Stimulated activated CD4-positive, alpha-beta T cell treated with anti-CD3 and anti-CD28 coated beads, Interleukin-15, amount 100 ng/mL, for 1 hour (primary cell): Measurements from ENCODE around the gene FAM229B.
"Not testable (repeated sequence)": the region's sequence is repeated elsewhere in the genome, so short reads cannot be mapped to it uniquely, and the experiment has no call there.

Source experiments
- DNase-seq, 2 donors: peaks; one replicate each; pipeline ENCODE4 v3.0.0-alpha.2; 2020; ENCODE audit warnings: low read depth in 1 of 2, low spot score in 1 of 2

FAM229B gene, protein sequence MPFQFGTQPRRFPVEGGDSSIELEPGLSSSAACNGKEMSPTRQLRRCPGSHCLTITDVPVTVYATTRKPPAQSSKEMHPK

DNA sequence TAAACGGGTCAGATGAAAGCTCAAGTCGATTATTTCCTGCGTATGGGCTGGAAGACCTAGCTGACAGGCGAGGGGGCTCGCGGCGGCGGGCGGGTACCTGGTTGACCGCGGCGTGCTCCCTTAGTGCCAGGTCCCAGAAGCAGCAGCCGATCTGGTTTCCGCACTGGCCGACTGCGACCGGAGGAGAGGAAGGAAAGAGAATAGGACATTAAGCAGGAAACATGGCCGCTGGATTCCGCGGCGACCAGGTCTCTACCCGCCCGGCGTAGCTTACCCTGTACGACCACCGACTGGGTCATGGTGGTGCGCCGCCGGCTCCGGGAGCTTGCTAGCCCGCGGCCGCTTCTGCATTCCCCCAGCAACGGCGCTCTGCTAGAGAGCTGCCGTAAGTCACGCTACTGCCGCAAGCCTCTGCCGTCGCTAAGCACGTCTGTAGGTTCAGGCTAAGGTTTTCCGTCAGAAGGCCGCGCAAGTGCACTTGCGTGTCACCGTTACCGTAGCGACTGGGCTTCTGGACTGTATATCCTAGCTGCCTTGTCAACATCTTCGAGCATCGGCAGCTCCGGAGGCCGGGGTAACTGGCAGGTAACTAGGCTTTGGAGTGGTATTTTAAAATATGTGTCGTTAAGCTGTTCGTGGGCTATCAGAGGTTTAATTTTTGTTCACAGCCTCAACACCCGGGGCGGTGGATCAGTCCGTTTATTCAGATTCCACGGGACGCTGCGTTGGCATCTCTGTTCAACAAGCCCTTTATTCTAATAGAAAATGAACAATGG is at the start of gene FAM229B, which contains the start of gene TUBE1:
TSS of gene FAM229B (plus strand) at position 456 of the 776 bp plus-strand sequence. CDS start 11,693 bp downstream, outside the sequence.
TSS of gene TUBE1 (minus strand) at position 347 of the 776 bp plus-strand sequence. CDS start at position 299, 48 bp downstream.
- DNase-seq = peak; percentile 72

DNA sequence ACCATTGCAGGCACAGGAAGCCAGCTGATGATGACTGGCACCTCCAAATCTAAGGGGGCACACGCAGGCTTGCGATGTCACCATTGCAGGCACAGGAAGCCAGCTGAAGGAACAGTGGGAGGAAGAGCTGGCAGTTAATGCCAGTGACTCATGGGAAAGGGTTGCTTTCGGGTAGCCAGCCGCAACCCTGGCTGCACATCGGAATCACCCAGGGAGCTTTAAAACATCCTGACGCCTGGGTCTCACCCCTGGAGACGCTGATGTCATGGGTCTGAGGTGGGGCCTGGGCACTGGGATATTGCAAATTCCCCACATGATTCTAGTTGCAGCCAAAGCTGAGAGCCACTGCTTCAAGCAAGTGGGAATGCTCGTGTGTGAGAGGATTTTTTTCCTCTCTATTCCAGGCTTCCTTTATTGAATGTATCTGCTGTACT is 49.6 kb upstream of the FAM229B start:
- DNase-seq = no peak

DNA sequence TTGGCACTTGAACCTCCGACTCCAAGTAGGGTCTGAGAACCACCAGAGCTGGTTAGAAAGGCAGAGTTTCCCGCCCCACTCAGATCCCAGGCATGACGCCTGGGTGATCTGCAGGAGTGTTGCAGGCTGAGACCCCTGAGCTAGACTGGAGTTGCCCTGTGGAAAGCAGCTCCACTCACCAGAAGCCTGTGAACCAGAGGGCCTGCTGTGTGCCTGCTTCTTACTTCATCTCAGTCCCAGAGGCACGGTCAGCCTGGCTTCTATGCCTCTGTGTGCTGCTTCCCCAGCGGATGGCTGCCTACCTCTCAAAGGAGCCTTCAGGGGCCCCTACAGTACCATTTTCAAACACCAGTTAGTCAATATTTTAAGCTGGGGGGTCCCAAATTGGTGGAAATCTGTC is 49.1 kb upstream of the FAM229B start:
- DNase-seq = no peak

DNA sequence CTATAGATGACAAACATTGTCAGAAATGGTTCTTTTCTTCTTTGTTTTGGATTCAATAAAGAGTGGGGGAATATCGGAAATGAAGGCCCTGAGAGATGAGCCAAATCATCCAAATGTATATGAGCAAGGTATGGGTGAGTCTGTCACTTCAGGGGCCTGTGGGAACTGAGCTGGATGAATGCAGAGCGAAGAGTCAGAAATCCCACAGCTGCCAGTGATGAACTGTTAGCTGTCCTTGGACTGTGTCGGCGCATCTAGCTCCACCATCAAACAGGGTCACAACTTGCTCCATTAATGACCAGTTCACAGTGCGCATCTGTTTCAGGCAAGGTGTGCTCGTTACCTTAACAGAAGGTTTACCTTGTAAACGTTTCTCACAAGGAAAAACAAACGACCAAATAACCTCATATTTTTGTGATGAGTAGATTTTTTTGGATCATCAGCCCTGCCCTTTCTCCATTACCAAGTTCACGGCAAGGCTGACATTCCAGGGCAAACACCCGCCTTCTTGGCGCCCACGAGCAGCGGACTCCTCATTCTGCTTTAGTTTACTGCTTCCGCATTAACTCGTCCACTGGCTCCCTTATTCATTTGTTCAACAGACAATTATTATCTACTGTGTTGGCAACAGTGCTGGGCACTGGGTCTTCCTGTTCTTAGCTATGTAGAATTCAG is 48.5 kb upstream of the FAM229B start:
- DNase-seq = no peak

DNA sequence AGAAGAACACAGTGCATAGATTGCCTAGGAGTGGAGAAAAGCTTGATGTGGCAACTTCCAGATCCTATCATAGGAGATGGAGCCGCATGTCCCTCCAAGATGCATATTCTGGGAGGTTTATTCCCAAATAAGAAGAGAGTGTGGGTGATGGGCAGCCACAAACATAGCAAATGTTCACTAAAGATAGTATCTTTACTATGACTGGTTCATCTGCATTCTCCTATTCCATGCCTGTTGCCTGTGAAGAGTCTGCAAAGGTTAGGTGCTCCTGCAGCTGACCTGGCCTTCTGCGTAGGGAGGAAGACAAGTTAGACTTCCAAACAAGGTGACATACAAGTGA is 48.0 kb upstream of the FAM229B start:
- DNase-seq = no peak

DNA sequence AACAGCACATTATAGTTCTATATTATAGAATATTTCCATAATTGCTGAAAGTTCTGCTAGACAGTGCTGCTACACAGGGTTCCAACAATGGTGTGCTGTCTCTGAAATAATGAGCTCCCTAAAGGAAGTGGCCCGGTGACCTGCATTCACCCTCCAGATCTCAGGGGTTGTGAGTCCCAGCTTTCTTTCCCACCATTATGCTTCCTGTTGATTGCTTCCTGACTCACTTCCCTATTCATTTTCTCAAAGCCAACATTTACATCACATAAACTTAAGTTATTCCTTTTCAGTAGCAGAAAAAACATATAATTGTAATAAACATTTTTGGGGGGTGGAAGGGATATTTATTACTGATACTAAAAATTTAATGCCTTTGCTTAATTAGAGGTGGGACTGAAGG is 46.4 kb upstream of the FAM229B start:
- no peak for DNase-seq

DNA sequence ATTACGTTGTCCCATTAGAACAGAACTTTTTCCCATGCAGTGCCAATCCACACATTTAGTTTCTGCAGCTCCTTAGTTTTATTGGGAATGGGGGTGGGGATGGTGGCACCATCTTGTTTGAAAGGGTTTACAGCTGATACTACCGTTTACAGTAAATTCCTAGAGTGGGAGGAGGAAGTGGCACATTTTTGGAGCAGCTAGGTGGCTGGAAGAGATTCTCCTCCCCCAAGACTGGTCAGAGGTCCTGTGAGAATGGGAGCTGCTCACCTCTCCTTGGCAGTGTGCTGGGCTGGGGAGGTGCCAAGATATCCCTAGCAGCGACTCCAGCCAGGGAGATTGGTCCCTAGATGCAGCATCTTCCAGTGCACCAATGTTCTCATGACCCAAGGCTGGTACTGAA is 45.9 kb upstream of the FAM229B start:
- DNase-seq = no peak

DNA sequence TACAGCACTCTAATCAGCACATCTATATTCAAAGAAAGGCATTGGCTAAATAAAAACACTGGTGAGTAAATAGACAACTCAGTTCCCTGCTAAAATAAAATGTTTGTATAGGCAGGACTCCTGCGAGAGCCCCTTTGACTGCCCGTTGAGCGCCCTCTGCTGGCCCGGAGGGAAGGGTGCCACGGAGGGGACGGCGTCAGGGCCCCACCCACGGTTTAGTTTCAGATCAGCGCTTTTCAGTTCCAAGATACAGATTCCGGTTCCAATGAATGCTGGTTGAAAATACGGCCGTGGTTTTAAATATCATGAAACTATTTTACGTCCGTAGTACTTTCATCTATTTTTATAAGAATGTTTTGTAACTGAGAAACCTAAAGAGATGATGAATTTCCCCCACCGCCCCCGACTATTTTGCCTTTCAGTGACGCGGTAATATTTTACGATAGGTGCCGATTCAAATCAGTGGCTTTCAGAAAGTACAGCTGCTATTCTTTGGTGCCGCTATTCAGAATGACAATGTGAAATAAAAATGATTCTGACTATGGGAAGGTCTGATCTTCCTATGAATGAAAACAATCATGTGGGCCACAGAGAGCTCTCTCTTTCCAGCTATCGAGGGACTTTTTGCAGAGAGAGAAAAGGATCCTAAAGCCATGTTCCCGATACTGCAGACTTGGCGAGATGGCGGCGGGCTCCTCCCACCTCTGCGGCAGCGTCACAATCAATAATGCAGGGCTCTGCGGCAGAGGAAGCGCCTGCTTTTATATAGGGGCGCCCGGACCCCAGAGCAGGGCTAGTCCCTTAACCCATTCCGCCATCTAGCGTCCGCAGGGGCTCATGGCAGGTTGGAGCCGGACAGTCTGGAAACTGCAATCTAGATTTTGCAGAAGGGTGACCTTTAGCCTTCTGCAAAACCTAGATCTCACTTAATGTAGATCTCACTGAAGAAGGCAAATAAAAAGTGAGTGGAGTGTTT is 44.1 kb upstream of the FAM229B start:
- DNase-seq = peak; percentile 78 to 79

DNA sequence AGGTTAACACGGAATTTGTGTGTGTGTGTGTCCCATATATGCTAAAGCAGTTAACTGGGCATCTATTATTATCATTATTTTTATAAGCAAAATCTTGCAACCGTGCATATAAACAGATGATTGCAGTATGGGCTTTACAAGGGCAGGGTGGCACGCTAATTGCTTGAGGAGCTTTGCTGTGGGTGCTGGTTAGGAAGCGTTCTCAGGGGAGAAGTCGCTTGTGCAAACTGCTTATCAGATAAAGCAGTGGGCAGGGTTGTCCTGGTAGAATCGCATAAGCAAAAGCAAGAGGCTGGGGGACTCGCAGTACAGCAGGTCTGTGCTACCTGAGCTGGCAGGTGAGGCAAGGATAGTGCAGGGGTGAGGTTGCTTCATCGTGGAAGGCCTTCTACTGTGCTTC is 43.2 kb upstream of the FAM229B start:
- DNase-seq = no peak

DNA sequence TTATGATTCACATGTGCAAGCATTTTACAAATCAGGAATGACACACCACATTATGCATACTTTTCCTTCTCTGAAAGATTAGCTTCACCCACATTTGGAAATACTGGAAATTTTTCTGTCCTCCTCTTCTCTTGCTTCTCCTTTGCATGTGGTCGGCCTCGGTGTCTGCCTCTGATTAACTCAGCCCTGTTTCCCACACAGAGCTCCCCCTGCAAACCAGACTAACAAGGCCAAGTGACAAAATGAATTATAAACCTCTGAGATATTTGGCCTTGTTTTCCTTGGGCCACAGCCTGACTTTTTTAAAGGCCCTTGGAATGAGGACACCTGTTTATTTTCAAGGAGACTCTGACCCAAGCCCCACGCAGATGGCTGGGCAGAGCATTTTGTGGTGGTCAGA is 42.5 kb upstream of the FAM229B start:
- no peak for DNase-seq

DNA sequence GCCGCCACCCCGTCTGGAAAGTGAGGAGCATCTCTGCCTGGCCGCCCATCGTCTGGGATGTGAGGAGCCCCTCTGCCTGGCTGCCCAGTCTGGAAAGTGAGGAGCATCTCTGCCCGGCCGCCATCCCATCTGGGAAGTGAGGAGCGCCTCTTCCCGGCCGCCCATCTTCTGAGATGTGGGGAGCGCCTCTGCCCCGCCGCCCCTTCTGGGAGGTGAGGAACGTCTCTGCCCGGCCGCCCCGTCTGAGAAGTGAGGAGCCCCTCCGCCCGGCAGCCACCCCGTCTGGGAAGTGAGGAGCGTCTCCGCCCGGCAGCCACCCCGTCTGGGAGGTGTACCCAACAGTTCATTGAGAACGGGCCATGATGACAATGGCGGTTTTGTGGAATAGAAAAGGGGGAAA is 39.9 kb upstream of the FAM229B start:
- not testable (repeated sequence) for DNase-seq

DNA sequence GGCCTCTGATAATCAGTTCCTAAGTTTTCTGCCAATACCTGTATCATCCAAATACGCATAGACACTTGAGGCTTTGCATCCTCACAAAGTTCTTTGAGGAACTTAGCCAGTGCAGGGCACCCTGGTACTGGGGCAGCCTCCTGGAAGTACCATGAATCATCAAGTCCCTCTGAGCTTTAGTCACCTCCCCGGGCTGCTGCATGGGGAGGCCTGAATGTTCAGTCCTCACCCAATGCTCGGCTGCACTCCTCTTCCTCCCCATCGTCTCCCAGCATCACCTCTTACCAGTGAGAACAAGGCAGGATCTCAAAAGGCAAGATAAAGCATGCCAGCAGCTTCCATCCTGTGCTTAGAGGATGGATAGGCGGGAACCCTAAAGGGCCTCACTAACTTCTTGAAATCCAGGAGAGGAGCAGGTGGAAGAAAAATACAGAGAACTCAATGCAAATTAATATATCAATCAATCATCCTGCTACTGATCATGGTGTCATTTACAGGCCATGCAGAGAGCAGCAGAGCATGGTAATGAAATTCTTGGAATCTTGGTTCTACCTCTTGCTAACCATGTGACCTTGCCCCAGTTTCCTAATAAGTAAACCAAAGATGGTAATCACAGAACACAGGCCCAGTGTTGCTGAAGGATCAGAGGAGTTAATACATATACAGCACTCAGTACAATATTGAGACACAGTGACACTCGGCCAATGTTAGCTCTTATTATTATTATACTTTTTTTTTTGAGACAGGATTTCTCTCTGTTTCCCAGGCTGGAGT is 38.2 kb upstream of the FAM229B start:
- no peak for DNase-seq

DNA sequence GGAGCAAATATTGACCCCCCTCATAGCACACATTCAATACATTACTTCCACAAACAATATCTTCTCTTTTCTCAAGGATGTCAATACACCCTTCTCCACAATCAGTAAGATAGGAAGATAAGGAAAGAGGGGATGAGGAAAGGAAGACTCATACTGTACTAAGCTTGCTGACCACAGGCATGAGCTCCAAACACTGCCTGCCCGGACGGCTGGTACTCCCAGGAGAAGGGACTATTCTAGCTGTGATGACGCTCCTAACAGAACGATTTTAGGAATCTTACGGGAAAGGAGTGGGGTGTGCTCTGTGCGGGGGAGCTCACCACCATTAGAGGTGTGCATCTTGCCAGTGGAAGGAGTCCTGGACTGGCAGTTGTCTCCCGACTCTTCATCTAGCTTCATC is 37.4 kb upstream of the FAM229B start:
- no peak for DNase-seq

DNA sequence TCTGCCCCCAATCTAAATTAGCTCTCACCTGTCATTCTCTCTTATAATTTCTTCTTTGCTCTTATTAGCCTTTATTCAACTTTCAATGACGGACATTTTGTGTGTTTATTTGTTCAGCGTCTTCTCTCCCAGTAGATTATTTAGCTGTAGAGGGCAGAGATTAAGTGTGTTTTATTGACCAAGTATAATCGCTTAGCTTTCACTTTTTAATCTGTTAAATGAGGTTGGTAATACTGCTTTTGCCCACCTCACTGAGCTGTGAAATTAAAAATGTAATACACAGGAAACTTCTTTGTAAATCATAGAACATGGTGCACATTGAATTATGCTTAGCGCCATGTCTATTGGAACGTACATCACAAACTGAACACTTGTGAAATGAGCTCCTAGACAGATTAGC is 37.0 kb upstream of the FAM229B start:
- DNase-seq = no peak

DNA sequence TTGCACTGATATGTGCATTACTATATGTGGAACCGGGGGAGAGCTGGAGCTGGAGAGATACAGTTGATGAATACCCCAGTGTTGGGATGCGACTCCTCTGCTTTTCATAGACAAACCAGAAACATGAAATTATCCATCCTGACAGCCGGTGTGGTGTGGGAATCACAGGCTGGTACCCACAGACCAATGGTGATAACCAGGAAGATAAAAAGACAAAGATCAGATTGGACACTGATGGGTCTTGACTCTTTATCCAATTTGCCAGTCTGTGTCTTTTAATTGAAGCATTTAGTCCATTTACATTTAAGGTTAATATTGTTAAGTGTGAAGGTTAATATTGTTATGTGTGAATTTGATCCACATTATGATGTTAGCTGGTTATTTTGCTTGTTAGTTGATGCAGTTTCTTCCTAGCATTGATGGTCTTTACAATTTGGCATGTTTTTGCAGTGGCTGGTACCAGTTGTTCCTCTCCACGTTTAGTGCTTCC is 36.1 kb upstream of the FAM229B start:
- DNase-seq = not testable (repeated sequence)

DNA sequence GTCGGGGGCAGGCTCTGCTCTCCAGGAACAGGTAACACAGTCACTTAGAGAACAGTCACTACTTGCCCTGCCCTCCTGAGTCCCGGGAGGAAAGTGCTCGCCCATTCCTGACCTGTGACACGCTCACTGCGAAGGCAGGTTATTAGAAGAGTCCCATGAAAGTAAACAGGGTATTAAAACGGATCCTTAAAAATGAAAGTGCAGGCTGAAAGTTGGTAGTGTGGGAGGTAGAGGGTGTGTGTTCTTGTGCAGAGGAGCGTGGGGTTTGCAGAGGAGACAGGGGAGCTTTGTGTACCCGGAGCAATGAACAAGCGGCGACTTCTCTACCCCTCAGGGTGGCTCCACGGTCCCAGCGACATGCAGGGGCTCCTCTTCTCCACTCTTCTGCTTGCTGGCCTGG is 33.4 kb upstream of the FAM229B start, which contains the start of gene CCN6:
TSS of gene CCN6 (plus strand) at position 104 of the 400 bp plus-strand sequence. CDS start at position 358, 254 bp downstream.
- DNase-seq = no peak

DNA sequence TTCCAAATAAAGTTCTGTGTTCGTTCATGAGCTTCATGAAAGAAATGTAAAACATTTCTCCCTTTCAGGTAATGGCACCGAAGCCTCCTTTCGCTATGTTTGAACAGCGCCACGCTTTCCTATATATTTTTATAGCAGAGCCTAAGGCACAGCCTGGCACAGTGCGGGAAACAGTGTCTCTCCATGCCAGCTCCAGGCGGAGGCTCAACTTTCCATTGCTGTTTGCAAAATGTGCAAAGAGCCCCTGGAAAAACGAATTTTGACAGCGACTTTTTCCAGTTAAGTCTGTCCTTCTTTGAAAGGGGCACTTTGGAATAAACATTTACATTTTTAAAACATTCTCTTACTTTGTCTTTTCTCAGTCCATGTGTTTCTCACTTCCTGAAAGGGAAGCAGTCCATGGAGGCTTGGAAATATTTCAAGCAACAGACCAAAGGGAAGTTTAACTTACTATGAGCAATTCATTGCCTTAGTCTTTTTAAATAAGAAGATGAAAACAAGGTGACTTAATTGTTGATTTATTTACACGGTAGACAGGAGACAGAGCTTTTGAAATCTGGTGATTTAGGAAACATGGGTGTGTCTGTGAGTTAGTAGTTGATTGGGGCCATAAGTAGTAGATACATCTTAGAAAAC is 32.7 kb upstream of the FAM229B start:
- DNase-seq = no peak

DNA sequence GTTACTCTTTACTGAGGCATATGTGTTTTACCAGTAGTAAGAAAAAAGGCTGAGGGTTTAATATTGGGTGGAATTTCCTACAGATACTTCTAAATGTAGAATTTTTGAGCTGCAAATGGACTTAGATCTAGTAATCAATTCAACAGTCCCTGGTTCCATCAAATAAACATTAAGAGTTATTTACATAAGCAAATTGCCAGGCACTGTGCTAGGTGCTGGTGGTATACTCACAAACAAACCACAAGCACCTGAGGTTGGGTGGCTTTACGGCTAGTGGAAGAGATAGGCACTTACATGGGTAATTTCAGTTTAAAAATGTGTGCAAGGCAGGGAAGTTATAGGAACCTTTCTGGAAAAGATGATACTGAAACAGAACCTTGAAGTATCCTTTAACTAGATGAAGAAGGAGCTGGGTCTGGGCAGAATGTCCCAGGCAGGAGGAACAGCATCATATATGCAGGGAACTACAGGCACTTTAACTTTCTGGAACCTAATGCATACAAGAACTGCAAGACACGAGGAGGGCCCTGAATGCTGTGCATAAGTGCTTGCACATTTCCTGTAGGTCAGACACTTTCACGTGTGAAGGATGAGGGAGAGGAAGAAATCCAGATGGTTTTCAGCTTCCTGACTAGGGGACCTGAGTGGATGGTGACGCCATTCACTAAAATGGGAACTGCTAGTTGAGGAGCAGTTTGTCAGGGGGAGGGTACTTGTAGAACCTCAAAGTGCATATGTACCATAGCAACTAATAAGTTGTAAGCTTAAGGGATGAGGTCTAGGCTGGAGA is 29.0 kb upstream of the FAM229B start:
- DNase-seq = no peak

DNA sequence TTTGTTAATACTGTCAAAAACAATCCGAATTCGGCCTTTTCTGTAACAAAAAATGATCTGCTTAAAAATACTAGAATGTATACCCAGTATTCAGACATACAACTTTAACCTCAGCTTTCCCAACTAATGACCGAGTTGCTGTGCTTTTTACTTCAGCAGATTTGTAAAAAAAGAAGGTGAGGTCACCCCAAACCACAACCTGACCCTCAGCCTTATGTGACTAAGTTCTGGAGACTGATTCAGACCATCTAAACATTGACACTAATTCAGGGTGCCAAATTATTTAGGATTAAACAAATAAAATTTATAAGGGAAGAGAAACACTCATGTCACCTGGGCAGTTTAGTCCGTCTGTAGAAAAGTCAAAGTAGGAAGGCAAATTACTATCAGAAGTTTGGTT is 25.8 kb upstream of the FAM229B start:
- DNase-seq = no peak
